Activated CD4-positive, alpha-beta T cell treated with anti-CD3 and anti-CD28 coated beads, Interleukin-10, Interleukin-2, amounts not matched to agents 100 ng/mL and 50 ng/mL, durations not matched to agents 16 hours and 8 hours (primary cell): ENCODE results near the gene ZNF45.
"Not testable (repeated sequence)": the region's sequence is repeated elsewhere in the genome, so short reads cannot be mapped to it uniquely, and the experiment has no call there.

Experiments used
- DNase-seq: peaks from one replicate; pipeline ENCODE4 v3.0.0-alpha.2; 2020

Gene ZNF45

GRCh38 chr19:43910884-43911283 is 24.2 kb downstream of the ZNF45 start:
- DNase-seq: no peak

DNA sequence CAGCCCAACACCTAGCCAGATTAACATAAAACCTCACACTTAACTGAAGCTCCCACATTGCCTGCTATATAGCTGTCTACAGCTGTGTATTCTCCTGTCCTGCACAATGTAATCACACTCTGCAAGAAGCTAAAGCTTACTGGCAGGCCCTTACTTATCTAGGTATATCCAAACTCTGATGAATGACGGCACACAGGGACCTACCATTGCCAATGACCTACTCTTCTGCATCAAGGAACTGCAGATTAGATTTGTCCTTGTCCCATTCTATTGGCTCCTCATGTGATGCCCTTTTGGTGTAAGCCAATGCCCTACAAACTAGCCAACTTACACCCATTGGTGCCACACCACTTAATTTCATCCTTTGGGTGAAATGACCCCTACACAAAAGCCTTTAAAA is 26.4 kb downstream of the ZNF45 start:
- no peak for DNase-seq

- no peak for DNase-seq
Measured at GRCh38 chr19:43906774-43907173, 28.3 kb downstream of the ZNF45 start.

- DNase-seq: no peak
Measured at GRCh38 chr19:43905897-43906296, 29.2 kb downstream of the ZNF45 start.

GRCh38 chr19:43902399-43902798 is 32.7 kb downstream of the ZNF45 start:
- DNase-seq: no peak

DNA sequence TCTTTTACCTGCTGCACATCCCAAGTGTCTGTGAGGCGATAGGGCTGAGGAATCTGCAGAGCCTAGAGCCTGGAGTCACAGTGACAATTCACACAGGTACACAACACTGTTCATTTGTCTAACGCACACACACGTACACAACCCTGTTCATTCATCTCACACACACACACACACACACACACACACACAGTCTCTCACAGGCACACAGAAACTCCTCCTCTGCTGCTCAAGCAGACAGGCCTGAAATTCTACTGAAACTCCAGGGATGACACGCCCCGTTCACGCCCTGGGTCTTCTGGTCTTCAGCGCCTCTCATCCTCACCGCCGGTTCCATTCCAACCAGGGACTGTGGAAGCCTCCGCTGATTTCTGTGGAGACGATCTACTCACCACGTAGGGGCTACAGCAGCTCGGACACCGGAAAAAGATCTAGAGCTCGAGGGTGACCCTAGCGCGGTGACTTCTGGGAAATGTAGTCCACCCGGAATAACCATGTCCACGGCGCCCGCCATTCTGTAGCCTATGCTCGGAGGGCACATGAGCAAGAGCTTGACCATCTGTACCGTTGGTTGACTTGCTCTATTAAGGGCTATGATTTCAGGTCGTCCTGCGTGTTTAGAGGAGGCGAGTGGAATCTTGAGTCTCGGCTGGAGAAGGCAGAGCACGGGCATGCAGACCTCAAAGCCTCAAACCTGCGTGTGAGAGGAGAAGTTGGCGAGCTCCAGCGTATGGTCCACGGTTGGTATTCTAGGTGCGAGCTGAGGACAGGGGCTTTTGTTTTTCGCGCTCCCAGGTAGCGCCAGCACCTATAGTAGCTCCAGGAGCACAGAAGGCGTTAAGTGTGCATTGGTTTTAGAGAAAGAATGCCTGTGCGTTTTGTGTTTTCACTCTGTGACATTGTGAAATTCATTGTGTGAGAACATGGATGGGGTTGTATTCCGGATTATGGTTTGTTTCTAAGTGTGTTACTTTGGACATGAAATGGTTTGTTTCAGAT is 33.4 kb downstream of the ZNF45 start:
- peak; percentile 73 for DNase-seq

GRCh38 chr19:43895727-43896308 is 39.3 kb downstream of the ZNF45 start:
- DNase-seq: no peak

DNA sequence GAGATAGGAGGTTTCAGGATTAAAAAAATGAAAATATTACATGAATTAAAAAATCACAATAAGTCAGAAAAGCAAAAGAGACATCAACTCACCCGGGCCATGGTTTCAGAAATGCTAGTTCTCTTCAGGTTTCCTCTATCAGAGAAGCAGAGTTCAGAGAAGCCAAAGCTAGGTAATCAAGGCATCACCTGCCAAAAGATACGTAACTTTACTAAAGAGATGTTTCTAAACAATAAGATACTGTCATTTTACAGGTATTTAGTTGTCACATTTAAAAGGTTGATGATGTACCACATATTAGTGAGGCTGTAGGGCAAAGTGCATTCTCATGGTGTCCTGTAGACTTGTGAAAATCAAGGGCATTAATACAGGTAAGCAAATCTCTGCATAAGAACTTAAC is 51.2 kb downstream of the ZNF45 start, which contains the start of gene ZNF404:
ZNF404 (minus strand) TSS at position 101 of the 400 bp plus-strand sequence.
- DNase-seq: no peak

DNA sequence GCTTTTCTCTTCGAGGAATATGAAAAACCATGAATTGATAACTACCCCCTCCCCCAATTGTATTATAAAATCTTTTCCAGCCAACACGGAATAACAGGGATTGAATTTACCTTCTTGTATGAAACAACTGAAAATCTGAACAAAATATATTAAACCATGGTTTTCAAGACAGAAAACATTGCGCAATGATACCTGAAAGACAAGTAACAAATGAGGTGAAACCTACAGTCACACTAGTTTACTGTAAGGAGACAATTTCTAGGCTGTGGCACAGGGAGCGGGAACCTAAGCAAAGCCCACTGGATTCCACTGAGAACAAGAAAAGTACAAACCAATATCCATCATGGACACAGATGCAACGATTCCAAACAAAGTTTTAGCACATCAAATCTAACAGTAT is 54.6 kb downstream of the ZNF45 start:
- no peak for DNase-seq

GRCh38 chr19:43872547-43873336 is 62.3 kb downstream of the ZNF45 start:
- no peak for DNase-seq

DNA sequence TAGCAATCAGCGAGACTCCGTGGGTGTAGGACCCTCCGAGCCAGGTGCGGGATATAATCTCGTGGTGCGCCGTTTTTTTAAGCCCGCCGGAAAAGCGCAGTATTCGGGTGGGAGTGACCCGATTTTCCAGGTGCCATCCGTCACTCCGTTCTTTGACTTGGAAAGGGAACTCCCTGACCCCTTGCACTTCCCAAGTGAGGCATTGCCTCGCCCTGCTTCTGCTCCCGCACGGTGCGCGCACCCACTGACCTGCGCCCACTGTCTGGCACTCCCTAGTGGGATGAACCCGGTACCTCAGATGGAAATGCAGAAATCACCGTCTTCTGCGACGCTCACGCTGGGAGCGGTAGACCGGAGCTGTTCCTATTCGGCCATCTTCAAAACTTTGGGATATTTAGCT is 68.2 kb downstream of the ZNF45 start:
- not testable (repeated sequence) for DNase-seq
